NCI-H187 (cell line): ENCODE data around the gene WASHC4.
"Not testable (repeated sequence)": the region's sequence is repeated elsewhere in the genome, so short reads cannot be mapped to it uniquely, and the experiment has no call there.

ENCODE experiments used
- DNase-seq, 2 experiments: peaks; one replicate each; lab custom pipeline; 2025; lab: John Stamatoyannopoulos, UW

Gene WASHC4

DNA sequence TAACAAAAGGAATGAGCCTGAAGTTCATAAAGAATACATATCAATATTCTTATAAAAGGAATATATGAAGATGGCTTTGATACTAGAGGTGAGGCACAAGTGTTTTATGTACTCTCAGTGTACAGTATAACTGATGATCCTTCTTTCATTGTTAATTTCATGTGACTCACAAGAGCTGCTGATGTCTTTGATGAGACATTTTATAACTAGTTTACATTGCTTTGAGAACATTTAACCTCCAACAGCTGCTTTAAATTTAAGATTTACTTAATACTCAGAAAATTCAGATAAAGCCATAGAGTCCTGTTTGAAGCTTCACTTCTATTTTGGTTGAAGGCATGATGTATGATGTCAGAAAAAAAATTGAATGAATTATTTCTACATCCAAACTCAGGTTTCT, 59.8 kb downstream of the WASHC4 start:
- DNase-seq, result no peak

DNA sequence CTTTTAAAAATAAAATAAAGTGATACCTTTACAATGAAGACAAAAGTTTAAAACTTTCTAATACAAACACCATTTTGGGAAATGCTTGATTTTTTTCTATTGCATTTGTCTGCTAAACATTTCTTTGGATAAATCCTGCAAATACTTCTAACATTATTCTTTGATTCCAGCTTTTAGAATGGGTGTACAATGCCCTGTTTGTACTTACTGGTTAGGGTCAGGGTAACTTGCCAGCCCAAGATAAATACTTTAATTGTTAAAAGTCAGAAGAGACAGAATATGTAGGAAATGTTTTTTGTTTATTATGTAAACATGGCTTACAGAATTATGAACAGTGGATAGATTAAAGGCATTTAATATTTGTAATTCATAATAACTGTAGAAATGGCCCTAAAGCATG, 60.5 kb downstream of the WASHC4 start:
- DNase-seq, result no peak

DNA sequence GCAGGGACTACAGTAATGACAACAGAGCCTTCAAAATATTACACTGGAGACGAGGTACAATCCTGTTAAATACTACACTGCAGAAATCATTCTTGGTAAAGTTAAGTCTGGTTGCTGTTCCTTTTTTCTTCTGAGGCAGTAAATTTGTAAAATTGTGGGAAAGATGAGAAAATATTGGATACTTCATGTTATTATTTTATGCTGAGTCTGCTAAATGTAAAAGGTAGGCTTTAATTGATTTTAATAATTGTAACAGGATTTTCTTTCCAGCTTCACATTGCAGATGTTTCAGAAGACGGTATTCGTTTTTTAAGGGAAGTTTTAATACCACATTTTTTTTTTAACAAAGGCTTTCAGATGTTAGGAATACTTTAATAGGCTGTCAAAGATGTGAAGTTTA, 62.6 kb downstream of the WASHC4 start:
- no peak for DNase-seq

DNA sequence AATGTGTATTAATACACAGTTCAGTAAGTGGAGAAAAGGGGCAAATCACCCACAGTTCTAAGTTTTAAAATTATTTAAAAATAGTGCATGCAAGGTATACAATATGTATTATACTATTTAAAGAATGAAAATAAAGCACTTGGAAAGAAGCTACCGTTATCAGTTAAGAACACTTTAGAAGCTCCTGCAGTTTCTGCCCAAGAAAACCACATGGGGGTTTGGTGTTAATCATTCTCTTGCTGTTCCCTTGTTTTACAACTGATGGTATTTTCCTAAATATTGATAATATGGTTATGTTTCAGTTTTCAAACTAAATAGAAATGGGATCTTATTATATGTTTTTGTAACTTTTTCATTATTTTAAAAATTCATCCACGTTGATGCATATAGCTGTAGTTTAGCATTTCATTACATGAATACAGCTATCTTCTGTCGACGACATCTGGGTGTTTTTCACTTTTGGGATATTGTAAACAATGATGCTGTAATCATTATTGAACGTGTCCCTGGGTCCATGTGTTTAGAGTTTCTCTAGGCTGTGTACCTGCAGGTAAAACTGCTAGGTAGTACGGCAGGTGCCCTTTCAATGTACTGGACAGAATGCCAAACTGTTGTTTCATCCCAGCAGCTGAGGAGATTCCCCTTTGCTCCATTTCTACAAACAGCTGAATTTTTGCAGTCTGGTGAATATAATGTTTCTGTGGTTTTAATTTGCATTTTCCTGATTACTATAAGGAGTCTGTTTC, 64.3 kb downstream of the WASHC4 start:
- DNase-seq, result no peak

DNA sequence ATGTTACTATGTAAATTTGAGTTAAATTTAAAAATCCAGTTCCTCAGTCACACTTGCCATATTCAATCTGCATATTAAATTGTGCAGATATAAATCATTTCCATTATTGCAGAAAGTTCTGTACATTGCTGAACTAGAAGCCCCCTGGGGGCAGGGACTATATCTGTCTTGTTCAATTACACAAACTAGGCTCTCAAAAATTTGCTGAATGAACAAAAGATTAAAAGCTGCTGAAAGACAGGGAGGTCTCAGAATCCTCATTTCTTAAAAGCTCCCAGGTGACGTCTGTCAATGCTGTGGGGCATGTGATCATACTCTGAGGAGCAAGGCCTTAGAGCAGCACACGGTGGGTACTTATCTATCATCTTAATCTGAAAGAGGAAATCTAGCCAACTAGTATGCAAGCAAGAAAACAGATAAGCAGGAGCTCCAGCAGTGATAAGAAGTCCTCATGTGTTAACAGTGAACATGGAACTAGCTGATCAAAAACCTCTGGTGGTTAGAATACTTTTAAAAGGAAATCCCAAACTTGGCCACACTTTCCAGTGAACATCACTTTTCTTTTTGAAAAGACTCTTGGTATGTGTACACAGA, 68.0 kb downstream of the WASHC4 start:
- DNase-seq, result no peak

DNA sequence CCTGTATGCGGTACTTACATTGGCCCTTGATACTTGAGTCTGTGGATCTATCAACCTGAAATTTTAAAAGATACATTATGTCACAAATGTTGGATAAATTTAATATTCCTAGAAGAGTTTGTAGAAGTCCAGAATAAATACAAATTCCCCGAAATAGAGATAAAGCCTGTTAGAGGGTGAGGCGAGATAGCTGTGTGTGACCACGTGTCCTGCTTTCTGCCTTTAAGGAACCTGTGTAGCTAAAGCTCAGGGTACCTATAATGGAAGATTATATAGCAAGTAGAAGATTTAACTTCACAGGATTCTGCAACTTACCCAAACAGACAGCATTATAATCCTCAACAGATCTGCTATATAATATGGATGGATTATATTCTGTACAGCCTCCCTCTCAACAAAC, 69.7 kb downstream of the WASHC4 start:
- DNase-seq, result no peak

DNA sequence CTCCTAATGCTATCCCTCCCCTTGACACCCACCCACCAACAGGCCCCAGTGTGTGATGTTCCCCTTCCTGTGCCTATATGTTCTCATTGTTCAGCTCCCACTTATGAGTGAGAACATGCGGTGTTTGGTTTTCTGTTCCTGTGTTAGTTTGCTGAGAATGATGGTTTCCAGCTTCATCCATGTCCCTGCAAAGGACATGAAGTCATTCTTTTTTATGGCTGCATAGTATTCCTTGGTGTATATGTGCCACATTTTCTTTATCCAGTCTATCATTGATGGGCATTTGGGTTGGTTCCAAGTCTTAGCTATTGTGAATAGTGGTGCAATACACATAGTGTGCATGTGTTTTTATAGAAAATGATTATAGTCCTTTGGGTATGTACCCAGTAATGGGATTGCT, 71.6 kb downstream of the WASHC4 start:
- DNase-seq, result not testable (repeated sequence)

DNA sequence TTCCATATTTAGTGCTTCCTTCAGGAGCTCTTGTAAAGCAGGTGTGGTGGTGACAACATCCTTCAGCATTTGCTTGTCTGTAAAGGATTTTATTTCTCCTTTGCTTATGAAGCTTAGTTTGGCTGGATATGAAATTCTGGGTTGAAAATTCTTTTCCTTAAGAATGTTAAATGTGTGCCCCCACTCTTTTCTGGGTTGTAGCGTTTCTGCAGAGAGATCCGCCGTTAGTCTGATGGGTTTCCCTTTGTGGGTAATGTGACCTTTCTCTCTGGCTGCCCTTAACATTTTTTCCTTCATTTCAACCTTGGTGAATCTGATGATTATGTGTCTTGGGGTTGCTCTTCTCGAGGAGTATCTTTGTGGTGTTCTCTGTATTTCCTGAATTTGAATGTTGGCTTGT, 75.9 kb downstream of the WASHC4 start:
- not testable (repeated sequence) for DNase-seq

DNA sequence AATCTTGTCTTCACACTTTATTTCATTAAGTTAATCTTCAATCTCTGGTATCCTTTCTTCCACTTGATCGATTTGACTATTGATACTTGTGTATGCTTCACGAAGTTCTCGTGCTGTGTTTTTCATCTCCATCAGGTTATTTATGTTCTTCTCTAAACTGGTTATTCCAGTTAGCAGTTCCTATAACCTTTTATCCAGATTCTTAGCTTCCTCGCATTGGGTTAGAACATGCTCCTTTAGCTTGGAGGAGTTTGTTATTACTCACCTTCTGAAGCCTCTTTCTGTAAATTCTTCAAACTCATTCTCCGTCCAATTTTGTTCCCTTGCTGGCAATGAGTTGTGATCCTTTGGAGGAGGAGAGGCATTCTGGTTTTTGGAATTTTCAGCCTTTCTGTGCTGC, 76.4 kb downstream of the WASHC4 start:
- DNase-seq, result not testable (repeated sequence)

DNA sequence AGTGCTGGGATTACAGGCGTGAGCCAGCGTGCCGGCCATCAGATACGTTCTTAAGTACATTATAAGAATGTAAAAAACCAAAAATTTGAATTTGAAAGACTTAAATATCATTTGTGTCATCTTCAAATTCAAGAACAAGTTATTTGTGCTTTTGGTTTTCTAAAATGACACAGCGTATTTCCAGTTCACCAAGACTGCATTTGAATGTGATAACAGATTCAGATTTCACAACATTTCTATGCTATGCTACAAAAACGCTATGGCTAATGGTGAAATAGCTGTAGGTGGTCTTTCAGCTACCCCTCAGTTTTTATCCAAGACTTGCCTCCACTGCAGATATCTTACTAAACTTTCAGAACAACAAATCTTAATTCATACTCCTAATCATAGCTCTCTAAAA, 81.8 kb downstream of the WASHC4 start:
- DNase-seq, result no peak

DNA sequence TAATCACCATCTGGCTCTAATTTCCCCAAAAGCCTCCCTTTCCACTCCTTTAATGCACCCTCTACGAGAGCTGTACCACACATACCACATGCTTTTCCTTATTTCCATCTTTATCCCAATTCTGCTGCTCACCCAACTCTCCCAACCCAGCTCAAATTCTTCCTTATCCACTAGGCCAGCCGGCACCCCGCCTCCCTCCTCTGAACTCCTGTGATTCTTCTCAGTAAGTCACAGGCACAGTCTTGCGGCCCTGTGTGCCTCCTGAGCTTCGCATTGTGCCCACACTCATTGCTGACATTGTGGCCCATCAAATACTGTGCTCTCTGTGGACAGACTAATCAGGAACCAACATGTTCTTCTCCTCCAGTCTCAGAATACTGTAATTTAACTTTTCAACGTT, 83.0 kb downstream of the WASHC4 start:
- DNase-seq, result no peak

DNA sequence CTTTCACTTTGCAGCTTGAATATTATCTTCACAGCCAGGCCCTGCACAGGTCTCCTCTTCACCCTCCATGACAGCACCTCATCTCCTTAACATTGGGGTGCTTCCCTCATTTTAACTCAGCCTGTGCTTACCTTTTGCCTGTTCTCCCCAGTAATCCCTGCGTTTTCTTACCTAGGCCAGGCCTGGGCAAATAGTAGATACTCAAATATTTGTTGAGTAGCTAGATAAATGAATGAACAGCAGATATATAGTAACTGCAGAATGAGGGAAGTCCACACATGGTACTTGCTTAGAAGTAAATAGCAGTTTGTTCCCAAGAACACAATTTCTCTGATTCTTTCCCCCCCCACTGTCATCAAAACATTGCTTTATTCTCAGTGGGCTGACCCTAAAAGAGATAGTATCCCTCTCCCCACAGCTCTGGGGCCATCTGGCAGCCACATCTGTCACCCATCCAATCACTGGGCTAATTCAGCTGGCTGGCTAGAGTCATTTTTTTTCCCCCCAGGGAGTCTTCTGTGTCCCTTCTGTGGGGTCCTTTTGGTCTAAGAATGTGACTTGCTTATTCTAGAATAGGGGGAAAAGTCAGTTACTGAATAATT, 85.2 kb downstream of the WASHC4 start:
- DNase-seq, result no peak

DNA sequence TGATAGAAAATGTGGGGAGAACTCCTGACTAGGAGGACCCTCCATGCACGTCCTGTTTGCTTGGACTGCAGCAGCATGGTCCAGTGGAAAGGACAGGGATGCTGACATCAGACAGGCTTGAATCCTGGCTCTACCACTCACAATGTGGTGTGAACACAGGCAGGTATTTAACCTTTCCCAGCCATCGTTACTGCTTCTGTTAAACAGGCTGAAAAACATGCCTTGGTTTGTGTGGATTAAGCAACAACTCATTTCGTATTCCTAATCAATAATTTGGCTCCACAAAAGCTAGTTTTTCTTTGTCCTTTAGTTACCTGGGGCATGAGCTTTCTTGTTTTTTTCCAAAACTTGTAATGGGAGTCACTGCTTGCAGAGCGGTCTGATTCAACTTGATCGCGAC, 87.4 kb downstream of the WASHC4 start:
- DNase-seq, result no peak

DNA sequence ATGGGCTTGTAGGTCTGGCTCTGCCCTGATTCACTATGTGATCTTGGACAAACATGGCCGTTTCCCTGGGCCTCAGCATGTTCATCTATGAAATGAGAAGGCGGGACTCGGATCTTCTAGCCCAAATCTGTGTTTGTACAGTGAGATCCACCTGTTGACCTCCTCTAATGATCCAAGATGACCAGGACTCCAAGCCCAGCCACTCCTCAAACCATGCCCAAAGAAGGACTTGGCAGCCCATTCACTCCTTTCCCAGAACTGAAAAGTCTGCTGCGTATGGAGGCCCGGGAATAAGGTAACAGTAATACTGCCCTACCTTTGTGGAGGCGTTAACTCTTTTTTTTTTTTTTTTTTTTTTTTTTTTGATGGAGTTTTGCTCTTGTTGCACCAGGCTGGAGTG, 88.6 kb downstream of the WASHC4 start:
- no peak for DNase-seq

DNA sequence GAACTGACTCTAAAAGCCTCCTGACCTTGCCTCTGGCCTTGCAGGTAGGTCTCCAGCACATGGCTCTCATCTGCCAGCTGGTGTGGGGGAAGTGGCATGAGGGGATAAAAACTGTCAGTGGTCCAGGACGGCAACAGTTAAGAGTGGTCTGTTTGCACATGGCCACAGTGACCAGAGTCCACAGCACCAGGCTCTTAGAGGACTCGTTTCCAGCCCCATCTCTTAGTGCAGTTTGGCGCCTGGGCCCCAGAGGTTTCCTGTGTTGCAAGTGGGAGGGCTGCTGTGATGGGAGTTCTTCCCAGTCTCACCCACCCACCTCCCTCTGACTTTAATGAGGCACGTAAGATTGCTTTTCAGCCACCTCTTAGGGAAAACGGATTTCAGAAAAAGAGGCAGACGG, 91.4 kb downstream of the WASHC4 start:
- no peak for DNase-seq

DNA sequence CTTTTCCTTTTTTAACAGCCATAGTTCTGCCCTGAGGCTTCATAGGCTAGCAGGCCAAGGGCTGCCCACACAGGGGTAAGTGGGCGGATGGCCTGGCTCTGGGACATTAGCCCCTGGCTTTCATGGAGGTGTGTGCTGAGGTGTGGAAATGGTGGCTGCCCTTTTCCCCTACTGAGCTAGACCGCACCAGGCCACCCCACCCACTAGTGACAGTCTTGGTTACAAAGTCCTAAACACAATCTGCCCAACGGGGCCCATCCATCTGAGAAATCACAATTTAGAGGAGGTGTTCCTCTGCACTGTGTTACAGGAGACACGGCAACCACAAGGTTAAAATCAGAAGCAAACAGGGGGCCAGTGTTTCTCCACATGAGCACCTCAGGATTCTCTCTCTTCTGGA, 92.9 kb downstream of the WASHC4 start:
- no peak for DNase-seq

DNA sequence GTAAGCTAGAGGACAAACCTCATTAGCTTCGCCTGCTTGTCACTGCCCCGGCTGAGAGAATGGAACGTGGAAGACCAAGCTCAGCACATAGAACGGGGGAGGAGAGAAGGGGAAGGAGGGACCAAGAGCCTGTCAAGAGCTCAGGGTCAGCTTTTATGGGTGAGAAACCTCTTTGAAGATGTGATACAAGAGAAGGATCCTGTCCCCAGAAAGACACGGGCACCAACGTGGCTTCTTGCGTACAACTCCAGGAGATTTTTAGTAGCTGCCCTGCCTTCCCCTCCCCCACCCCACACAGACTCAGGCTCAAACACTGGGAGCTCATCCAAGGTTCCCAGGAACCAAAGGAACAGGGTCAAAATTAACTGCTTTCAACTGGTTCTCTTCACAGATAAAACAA, 93.8 kb downstream of the WASHC4 start:
- DNase-seq, result no peak

DNA sequence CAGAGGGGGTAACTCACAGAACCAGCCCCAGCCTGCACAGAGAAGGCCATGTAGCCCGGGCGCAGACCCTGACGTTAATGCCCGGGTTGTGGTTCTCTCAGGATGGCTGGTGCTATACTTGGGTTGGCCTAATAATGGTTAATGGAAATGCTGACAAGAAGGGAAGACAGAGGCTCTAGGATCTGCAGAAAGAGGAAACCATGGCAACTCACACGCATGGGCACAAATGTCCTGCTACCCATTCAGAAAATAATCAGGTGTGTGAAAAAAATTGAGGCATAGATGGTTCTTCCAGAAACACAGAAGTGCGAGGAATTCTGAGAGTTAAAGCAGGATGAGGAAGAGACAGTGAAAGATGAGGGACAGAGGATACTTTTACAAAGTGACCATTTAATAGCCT, 94.7 kb downstream of the WASHC4 start:
- no peak for DNase-seq

DNA sequence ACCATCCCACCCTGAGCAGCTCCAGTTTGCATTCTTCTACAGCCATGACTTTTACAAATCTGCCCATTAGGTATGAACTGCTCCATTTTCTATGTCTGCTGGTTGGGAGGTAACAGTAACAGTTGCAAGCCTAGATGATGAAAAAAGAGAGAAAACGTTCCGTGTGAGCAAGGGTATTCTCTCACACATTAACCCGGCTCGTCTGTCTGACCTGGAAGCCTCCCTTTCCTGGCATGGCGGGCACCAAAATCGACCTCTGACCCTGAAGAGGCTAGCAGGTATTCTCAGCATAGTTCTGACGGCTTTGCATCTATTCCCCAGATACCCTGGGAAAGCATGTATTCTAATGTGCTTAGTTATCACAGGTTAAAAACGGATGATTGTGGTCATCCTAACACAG, 96.6 kb downstream of the WASHC4 start:
- DNase-seq, result no peak

DNA sequence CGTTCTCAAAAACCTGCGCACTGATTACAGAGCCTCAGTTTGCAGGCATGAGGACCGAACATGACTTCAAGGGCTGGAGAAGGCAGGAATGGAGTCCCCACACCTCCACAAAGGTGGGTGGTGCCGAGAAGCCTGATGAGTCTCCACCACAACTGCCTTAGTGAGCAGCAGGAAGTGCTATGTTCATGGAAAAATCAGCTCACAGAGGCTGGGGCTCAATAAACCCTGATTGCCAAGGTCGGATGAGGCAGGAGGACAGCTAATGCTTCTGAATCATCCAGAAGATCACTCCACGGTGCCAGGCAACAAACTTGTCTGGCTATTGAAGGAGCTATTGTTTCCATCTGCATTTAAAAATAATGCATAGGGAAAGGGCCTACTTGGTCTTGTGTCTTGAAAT, 97.4 kb downstream of the WASHC4 start:
- DNase-seq, result no peak

DNA sequence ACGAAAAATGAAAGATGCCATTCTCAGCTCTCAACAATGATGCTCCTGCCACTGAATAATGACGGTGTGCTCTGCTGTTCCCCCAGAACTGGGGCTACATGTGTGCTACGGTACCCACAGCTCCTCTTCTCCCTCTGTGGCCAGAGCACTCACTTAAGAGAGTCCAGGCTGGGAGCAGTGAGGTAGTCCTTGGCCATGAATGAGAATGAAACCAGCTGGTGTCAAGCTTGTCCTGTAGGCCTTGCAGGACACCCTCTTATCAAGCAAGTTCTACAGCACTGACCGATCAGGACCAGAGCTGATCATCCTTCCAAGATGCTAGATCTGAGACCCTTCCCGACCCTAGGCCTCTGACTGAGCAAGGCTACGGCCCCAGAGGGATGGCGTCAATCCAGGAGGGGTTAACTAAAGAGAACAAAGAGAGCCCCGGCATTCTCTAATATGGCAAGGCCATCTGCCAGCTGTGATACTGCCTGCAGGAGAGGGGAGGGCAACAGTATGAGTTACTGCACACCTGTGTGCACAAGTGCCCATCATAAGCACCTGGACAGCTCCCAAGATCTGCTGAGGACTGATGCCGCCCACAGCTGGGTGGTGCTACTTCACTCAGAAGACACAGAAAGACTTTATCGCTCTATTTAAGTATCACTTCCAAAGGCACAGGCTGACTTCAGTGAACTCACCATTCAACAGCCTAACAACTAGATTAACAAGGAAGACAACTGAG, 98.0 kb downstream of the WASHC4 start:
- DNase-seq, result peak; percentile 56 to 73

DNA sequence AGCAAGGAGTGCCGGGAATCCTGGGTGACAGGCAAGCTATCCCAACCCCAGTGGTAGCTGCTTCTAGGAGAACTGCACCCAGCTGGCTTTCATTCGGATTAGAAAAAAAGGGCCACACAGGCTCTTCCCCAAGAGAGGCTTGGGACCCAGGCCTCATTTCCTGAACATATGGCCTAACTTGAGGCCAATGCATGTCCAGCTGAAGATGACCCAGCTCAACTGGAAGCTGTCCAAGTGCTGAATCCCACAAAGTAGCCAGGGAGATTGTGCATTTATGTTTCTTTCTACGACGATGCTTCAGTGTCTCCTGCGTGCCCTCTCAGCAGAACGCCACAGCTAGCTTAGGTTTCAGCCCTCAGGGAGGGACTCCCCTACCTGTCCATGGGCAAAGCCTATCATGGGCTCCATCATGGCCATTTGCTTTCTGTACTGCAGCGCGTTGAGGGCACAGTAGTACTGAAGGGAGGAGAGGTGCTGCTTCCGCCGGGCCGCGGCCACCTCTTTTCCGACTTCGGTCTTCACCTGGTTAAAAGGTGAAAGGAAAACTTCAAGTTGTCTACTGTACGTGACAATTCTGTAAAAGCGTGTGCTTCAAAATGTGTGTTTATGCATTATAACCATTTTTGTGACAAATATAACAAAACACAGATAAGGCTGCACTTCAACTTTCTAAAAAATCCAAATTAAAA, 99.3 kb downstream of the WASHC4 start:
- no peak for DNase-seq
